Progenitor cell of endocrine pancreas (in vitro differentiated cells): ENCODE data around the gene NDUFS6. TPM values are rescaled to one million over a fixed set of nuclear protein-coding genes. Genes with fewer than 3 reads are reported as not detected.
"Not testable (repeated sequence)": the region's sequence is repeated elsewhere in the genome, so short reads cannot be mapped to it uniquely, and the experiment has no call there.

Experiments used
- DNase-seq: peaks from one replicate; pipeline ENCODE4 v3.0.0; 2021; ENCODE audit warnings: low spot score; ENCODE audit not compliant: unreplicated experiment
- H3K27ac Mint-ChIP-seq: 2 replicates; pipeline ENCODE4 v1.8.0; 2021; ENCODE audit warnings: mild to moderate bottlenecking, moderate library complexity, mixed read lengths
- H3K27me3 Mint-ChIP-seq: 2 replicates; pipeline ENCODE4 v1.8.0; 2021; ENCODE audit warnings: mixed read lengths
- H3K36me3 Mint-ChIP-seq: 2 replicates; pipeline ENCODE4 v1.8.0; 2022; ENCODE audit warnings: mixed read lengths; ENCODE audit not compliant: insufficient read depth
- H3K4me1 Mint-ChIP-seq: 2 replicates; pipeline ENCODE4 v1.8.0; 2021; ENCODE audit warnings: low read depth, mixed read lengths
- H3K4me3 Mint-ChIP-seq: 2 replicates; pipeline ENCODE4 v1.8.0; 2021; ENCODE audit warnings: low read depth, mild to moderate bottlenecking, moderate library complexity, mixed read lengths
- H3K9me3 Mint-ChIP-seq: 2 replicates; pipeline ENCODE4 v1.8.0; 2021; ENCODE audit warnings: low read depth, mixed read lengths
- total RNA-seq: library from RNA; stranded (reverse); gene quantifications from 2 replicates; pipeline ENCODE4 v1.2.1, GENCODE V29; 2021
- TF ChIP-seq, protein P1 (sequence below): fragments of 200-600 bp; sonication (generic); IDR thresholded peaks from one replicate; pipeline ENCODE4 v1.5.0; 2021; ENCODE audit warnings: antibody characterized with exemption, mild to moderate bottlenecking; ENCODE audit not compliant: unreplicated experiment

Gene NDUFS6
- total RNA-seq, 1 donor from 2014 or later = 36.4 TPM

DNA sequence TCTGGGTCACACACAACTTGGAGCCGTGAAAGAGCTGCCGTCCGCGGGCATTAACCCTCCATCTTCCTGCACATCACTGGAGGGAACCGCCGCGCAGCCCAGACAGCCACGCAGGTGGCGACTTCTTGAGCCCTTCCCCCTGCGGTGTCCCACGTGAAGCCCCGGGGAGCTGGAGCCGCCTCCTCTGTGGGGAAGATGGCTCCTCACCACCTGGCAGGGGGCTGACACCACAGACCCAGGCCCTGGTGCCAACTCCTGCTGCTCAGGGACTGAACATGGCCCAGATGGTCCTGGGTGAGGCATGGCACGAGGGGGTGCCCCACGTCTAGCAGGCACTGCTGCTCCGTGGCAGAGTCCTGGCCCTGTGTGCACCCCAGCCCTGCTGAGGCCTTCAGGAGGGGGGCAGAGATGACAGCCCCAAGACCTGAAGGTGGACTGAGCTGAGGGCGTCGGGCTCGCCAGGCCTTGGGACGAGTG, 38.9 kb downstream of the NDUFS6 start:
- Mint-ChIP-seq H3K4me1 (peaks cover 8% of the 10 kb centered on the region), H3K27me3 (peaks cover 51% of the 10 kb centered on the region), H3K4me3 (no peak overlapping the region), H3K9me3 (no peaks in the 10 kb centered on the region), H3K27ac (no peak overlapping the region), H3K36me3 (no peaks in the 10 kb centered on the region)
- no peak for DNase-seq
- TF ChIP-seq, protein P1, sequence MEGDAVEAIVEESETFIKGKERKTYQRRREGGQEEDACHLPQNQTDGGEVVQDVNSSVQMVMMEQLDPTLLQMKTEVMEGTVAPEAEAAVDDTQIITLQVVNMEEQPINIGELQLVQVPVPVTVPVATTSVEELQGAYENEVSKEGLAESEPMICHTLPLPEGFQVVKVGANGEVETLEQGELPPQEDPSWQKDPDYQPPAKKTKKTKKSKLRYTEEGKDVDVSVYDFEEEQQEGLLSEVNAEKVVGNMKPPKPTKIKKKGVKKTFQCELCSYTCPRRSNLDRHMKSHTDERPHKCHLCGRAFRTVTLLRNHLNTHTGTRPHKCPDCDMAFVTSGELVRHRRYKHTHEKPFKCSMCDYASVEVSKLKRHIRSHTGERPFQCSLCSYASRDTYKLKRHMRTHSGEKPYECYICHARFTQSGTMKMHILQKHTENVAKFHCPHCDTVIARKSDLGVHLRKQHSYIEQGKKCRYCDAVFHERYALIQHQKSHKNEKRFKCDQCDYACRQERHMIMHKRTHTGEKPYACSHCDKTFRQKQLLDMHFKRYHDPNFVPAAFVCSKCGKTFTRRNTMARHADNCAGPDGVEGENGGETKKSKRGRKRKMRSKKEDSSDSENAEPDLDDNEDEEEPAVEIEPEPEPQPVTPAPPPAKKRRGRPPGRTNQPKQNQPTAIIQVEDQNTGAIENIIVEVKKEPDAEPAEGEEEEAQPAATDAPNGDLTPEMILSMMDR = no peak

DNA sequence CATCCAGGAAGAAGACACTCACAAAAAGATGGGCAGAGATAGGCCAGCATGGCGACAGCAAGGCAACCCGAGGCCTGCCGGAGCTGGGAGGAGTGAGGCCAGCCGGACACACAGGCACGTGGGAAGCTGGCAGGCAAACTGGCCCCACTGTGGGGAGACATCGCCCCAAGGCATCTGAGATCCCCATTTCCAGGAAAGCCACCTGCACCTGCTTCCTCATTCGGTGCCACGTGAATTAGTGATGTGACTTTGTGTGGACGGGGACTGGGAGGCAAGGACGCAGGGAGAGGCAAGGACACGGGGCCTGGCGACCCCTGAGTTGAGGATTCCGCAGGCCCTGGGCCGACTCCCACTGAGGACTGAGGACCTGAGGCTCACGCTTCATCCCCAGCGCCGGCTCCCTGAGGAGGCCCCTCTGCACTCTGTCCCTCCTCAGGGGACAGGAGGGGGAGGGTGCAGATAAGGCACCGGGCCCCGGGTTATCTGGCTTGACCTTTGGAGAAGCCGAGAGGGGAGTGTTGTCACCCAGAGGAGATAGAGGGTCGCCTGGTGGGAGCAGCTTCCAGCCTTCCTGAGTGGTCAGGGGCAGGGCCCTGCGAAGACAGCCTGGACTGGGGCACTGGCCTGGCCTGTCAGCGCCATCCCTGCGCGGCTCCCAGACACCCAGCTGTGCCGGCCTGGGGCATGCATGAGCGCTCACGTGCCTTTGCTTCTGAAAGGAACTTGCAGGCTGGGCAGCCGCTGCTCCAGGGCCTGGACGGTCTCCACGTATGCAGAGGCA, 39.7 kb downstream of the NDUFS6 start:
- H3K4me3 Mint-ChIP-seq = no peak overlapping the region
- DNase-seq = peak; percentile 39
- H3K9me3 Mint-ChIP-seq = no peaks in the 10 kb centered on the region
- H3K4me1 Mint-ChIP-seq = peaks cover 8% of the 10 kb centered on the region
- no peaks in the 10 kb centered on the region for H3K36me3 Mint-ChIP-seq
- H3K27ac Mint-ChIP-seq = no peak overlapping the region
- peaks cover 42% of the 10 kb centered on the region for H3K27me3 Mint-ChIP-seq
- TF ChIP-seq, protein P1 = no peak

GRCh38 chr5:1842004-1842819, 41.0 kb downstream of the NDUFS6 start:
- no peak for DNase-seq
- H3K27me3 Mint-ChIP-seq = peaks cover 38% of the 10 kb centered on the region
- H3K4me3 Mint-ChIP-seq = no peak overlapping the region
- TF ChIP-seq, protein P1 = no peak
- H3K27ac Mint-ChIP-seq = peak overlapping the region; percentile 51
- no peaks in the 10 kb centered on the region for H3K9me3 Mint-ChIP-seq
- no peaks in the 10 kb centered on the region for H3K36me3 Mint-ChIP-seq
- H3K4me1 Mint-ChIP-seq = peaks cover 8% of the 10 kb centered on the region

- H3K27ac Mint-ChIP-seq, H3K4me1 Mint-ChIP-seq, H3K9me3 Mint-ChIP-seq: not testable (repeated sequence)
Measured at GRCh38 chr5:1843761-1844160, 42.6 kb downstream of the NDUFS6 start.

DNA sequence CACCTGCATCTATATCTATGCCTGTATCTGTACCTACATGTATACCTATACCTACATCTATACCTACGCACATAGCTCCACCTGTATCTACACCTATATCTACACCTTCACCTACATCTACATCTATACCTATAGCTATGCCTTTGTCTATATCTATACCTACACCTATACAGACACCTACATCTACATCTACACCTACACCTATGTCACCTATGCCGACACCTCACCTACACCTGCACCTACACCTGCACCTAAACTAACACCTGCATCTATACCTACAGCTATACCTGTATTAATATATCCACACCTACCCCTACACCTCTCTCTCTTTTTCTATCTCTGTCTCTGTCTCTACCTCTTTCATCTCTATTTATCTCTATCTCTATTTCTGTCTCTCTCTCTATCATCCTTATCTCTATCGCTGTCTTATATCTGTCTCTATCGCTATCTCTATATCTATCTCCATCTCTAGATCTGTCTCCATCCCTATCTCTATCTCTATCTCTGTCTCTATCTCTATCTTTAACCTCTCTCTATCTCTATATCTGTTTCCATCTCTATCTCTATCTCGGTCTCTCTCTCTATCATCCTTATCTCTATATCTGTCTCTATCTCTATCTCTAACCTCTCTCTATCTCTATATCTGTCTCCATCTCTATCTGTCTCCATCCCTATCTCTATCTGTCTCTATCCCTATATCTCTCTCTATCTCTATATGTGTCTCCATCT, 43.7 kb downstream of the NDUFS6 start:
- TF ChIP-seq, protein P1 = no peak
- Mint-ChIP-seq H3K4me3 (no peak overlapping the region), H3K9me3 (no peaks in the 10 kb centered on the region), H3K4me1 (peaks cover 8% of the 10 kb centered on the region), H3K27me3 (peaks cover 49% of the 10 kb centered on the region), H3K27ac (no peak overlapping the region), H3K36me3 (no peaks in the 10 kb centered on the region)
- no peak for DNase-seq

More at GRCh38 chr5:1843761-1844160, 42.6 kb downstream of the NDUFS6 start:
- not testable (repeated sequence) for H3K36me3 Mint-ChIP-seq, H3K4me3 Mint-ChIP-seq, DNase-seq
- peaks cover 48% of the 10 kb centered on the region for H3K27me3 Mint-ChIP-seq
